NCI-H1694 (cell line): ENCODE measurements around the gene KCNMA1.

Experiments
- DNase-seq: peaks from one replicate; lab custom pipeline; 2025; lab: John Stamatoyannopoulos, UW

The KCNMA1 gene

DNA sequence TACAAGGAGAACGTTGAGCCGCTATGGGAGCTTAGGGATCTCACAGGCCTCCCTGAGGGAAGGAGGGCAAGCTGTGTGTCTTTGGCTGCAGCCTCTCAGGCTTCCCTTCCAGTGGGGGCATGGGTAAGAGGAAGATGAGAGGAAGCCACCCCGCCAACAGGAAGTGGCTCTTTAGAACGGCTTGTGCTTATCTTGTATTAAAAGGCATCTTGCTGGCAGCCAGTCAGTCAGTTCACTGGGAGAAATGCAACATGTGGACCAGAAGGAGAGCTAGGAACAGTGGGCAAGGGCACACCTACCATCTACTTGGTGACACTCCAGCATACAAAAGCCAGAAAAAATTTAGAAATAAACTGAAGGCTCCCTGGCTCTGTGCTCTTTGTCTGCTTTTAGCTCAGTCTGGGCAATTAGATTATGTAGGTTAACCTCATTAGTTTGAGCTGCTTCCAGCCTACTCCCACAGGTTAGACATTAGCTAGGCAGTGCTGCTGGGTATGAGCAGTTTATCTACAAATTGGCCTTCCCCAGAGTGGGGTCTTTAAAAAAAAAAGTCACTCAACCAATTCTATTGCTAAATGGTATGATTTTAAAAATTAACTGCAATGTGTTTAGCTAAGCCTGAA, 595.9 kb downstream of the KCNMA1 start:
- no peak for DNase-seq

DNA sequence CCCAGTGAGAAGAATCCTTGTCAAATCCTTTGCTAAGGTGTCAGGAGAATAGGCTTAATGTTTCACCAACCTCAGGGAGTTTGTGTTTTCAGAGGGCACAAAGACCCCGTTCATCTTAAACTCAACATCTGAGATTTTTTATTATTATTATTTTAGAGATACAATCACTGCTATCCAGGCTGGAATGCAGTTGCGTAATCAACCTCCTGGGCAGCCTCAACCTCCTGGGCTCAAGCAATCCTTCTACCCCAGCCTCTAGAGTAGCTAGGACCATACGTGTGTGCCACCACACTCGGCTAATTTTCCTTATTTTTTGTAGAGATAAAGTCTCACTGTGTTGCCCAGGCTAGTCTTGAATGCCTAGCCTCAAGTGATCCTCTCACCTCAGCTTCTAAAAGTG, 599.2 kb downstream of the KCNMA1 start:
- no peak for DNase-seq

DNA sequence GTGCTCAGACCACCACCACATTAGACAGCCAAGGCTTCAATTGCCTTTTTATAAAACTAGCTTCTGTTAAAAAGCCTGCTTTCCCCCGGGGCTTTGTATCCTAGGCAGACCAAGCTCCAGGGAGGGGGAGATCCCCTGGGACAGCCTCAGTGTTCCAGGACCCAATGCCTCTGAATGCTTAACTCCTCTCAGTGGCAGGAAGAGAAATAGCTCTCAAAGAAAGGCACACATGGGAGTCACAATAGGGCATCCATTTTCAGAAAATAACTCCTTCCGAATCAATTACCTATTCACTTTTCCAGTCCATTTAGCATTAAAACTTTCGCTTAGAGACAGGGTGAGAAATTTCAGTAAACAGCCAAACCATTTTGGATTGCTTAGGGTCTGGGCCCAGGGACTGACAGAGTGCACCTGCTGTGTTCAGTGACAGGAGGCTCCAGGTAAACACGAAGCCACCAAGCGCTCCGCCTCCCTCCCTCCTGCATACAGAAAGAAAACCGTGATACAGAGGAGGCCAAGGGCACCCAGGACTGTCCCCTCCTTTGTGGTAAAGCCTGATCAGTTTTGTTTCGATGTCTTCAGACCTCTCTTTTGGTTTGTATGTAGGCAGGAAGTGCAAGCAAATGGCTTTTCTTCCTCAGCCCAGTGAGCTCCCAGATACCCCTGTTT, 599.7 kb downstream of the KCNMA1 start:
- DNase-seq = no peak

DNA sequence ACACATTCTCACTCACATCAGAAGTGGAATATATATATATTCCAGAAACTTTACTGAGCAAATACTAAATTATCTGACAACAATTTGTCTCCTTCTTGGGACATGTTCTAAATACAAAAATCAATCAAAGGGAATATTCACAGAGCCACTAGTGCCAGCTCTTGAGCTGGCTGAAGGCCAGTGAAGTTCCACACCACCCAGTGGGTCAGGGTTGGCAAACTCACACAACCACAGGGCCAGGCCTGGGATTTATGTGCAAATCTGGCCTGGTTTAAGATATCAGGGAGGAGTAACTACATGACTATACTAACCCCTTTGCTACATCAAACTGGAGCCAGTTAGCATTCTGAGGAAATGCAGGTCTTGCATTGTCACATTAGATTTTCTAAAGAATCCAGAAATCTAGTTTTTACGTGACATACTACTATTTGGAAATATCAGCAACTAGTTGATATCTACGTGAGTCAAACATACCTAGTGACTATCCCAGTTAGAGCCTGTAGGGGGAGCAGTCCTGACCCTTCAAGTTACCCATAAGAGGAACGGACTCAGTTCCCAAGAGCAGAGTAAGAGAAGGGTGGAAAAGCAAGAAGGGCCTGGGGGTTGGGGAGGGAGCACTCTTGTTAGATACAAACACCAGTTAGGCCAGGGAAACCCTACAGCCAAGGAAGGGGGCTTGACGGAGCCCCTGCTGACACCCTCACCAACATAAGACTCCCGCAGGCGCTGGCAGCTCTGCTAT, 600.4 kb downstream of the KCNMA1 start:
- DNase-seq = peak; percentile 0

DNA sequence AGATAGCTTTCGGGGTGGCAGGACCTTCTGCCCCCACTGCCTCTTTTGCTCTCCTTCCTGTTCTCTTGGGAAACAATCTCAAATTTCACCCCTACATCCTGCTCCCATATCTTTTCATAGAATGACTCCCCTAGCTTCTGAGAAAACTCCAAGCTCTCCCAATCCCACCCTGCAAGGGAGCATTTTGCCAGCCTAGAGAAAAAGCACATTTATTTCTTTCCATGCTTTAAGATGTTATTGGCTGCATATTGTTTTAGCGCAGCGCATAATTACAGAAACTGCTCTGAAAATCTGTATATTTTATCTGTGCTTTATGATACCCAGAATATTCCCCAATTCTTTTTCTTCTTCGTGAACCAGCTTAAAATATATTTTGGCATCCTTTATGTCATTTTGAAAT, 601.3 kb downstream of the KCNMA1 start:
- DNase-seq = no peak

DNA sequence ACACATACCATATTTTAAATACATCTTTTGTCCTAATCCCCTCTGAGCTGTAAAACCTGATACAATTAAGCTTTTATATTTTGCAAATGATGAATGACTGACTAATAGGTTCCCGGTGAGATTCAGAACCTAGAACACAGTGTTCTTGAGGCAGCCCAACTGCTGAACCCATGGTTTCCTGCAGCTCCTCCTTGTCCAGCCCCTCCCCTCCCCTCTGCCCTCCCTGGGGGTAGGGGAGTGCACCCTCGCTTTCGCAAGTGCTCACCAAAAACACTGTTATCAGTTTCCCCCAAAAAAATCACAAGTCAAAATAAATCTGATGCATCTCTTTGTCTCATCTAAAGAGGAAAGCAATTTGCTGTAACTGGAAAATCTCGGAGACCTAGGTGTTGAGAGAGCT, 602.8 kb downstream of the KCNMA1 start:
- DNase-seq = no peak

DNA sequence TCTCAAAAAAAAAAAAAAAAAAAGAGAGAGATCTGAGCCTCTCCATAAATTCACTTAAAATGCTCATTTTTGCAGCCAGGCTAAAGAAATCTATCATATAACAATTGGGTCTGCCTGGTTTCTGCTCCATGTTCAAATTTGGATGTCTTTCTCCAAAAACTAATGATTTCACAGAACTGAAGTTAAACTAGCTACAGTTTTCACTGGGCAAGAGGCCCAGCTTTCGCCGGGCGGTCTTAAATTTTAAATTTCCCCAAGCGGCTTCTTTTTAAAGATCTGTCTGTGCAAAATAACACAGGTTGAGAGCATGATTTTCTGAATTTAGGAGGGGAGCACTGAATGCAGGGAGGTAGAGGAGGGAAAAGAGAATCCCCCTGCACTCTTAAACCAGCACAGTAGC, 603.4 kb downstream of the KCNMA1 start:
- no peak for DNase-seq

DNA sequence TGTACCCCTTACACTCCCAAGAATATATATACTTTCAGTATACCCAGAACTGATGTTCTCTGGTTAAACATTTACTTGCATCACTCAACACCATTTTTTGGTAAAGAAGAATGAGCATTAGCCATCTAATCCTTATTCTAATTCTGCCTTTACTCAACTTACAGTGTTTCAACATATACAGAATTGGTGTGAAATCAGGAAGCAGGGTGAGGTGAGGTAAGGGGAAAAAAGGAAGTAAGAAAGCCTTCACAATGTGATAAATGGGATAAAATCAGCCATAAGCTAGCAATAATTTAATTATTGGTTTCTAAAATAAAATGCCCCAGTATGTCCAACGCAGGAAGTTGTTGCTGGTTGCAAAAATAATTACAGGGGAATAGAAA, 605.4 kb downstream of the KCNMA1 start:
- no peak for DNase-seq

DNA sequence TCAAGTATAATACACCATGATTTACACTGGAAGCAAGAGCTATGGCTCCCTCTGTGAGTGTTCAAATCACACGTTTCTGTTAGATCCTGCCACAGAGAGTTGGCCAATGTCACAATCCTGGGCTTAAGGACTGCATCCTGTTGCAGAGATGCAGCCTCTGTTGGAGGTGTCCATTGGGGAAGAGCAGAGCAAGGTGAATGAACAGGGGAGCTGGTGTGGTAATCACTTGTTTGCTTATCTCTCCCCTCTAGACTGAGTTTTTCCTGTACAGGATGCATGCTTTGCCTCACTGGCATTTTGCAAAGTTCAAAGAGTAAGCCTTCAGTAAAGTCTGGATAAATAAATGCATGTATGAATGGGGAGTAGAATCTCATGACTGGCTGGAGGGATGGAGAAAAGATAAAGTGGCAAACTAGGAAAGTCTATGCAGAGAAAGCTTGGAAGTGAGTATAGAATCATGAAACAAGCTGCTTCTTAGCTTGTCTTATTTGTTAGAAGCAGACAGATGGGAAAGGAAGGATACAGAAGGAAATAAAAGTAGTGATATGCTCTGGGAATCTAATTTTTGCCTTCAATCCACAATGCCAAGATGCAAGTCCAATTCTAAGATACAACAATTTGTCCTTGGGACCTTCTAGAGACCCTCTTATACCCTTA, 605.9 kb downstream of the KCNMA1 start:
- DNase-seq = no peak

DNA sequence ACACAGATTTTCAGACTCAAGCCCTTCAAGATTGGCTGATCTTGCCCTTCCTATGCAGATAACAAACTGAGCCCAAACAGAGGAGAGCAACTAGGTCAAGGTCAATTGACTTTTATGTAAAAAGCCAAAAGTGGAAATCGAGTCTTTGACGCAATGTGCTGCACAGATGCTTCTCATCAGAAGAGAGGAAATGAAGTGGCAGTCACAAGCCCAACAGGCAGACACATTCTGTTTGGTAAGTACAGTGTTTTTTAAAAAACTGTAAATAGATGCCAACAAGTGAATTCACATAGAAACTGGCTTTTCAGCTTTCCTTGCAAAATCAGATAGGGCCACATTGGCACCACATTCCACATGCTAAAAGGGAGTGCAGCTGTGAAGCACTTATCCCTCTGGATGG, 606.6 kb downstream of the KCNMA1 start:
- DNase-seq = no peak

DNA sequence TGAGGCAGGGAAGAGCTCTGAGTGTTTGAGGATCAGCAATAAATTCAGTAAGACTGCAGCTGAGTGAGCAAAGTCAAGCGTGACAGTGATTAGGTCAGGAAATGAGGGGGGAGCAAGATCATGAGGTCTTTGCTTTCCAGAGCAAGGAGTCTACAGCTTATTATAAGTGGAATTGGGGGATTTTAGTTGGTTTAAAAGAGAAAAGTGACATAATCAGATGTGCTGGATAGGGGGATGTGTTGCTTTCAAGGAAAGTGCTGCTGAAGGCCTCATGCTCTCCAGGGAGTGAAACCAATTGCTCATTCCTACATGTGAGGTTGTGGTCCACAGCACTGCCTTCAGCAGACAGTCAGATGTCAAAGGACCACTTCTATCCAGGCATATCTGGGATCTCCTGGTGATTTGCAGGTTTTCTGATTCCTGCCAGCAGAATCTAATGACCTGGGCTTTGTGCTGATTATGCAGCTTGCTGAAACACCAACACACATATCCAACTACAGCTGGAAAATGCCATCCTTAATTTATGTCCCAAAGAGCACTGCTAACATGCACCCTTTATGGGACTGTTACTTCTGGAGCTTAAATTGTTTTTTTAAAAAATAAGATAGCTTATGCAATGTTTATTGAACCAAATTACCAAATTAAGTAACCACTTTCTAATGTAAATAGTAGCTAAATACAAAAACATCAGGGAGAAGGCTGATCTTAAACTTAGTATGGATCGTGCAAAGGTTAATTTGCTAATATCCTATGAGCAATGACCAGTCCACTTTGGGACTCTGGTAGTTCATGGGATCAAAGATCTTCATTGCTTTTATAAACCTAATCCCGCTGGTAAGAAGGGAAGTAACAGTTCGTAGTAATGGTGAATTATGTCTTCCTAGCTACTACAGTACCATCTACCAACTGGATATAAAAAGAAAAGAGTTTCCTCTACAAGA, 607.6 kb downstream of the KCNMA1 start:
- DNase-seq = no peak

DNA sequence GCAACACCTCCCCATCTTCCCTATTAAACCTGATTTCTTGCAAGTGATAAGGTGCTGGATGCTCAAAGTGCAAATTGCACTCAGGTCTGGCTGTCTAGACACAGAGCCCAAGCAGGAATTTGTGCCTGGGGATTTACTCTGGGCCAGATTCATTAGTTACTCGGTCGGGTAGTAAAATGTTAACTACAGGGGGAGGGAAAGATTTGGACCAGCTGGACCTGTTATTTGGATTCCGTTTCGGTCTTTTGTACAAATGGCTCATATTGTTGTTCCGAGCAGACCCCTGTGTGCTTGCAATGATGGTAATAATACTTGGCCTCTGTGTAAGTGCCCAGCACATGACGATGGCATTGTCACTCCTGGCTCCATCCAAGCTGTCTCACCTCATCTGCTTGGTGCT, 609.6 kb downstream of the KCNMA1 start:
- DNase-seq = no peak

DNA sequence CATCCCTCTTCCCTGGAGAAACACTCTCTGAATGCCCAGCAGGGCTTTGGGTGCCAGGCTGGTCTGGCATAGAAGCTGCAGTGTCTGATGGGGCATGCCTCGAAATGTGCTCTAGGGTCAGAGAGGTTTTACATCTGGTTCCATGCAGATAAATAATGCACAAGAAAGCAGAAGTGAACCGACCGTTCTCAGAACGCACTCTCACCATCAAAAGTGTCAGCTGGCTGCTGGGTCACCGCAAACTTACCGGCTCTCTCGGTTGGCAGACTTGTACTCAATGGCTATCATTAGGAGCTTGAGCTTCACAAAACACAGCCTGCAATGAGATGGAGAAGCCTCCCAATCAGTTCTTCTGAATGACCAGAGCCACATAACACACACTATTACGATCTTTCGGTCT, 610.0 kb downstream of the KCNMA1 start:
- no peak for DNase-seq

DNA sequence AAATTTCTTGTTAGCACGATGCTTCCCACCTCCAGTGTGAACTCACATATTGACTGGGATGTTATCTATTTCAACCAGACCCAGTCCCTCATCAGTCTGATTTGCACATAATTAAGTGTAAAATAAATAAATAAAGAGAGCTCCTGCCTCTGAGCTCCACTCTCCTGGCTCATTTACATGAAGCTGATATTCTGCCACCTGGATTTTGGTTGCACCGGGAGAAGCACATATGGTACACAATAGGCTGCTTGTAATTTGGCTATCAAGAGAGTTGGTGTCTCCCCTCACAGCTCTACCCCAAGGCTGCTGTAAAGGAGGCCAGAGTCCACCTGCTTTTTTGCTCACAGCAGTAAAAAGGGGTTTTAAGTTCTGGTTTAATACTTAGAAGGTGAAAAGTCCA, 610.5 kb downstream of the KCNMA1 start:
- DNase-seq = no peak

DNA sequence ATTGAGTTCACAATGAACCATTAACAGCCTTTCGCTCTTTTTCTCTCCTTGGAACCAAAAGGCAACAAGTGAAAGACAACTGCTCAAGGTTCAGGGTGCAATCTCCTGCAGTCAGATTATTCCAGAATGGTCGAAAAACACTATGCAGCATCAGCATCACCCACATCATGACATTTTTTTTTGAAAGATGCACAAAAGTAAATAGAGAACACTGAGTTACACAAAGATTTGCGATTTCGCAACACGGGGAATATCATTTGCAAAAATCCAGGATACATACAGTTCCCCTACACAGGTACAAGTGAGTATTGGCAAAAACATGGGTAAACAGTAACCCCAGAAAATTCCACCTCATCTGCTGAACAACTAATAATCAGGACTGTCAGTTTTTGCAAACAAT, 611.5 kb downstream of the KCNMA1 start:
- no peak for DNase-seq

DNA sequence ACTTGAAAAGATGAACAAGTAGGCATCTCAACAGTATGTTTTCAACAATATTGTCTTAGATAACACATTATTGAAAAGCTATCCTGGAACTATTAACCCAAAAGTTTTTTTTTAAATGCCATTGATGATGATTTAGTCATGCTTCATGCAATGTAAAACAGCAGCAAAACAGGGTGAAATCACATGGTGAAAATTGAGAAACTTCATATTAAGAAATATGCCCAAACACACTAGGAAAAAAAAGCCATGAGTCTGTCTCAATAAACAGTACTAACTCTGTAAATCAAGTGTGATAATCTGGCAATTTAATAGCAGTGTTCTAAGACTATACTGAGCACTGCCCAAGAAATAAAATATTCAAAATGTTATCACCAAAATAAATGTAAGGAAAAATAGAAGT, 613.1 kb downstream of the KCNMA1 start:
- DNase-seq = no peak

DNA sequence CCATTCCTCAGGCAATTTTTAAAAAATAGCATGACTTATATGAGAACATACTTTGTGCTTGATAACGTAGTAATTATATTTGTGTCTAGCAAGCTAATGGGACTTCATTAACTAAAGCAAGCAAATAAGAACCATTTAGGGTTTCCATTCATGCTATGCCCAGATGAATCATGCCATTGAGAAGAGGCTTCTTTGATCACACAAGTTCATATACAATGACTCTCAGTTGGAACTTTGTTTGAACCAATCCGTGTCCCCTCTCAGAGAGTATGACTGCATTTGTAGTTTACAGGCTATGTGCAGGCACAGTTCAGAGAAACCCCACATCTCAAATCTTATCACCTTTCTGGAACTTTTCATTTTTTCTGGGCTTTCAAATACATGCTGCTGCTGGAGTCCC, 614.2 kb downstream of the KCNMA1 start:
- no peak for DNase-seq

DNA sequence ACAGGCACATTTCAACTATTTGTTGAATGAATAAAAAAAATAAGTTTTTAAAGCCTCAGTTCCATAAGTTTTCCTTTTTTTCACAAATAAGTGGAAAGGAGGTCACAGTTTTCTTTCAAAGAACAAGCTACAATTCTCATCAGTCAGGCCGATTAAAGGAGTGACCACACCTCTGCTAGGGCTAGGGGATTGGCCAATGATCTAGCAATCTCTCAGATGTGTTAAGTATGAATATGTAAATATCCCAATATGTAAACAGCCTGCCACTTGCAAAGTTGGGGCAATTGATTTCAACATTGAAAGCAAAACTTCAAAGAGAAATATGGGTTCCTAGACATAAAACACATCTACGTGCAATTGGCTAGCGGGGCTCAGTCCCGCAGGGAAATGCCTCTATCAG, 614.9 kb downstream of the KCNMA1 start:
- no peak for DNase-seq

DNA sequence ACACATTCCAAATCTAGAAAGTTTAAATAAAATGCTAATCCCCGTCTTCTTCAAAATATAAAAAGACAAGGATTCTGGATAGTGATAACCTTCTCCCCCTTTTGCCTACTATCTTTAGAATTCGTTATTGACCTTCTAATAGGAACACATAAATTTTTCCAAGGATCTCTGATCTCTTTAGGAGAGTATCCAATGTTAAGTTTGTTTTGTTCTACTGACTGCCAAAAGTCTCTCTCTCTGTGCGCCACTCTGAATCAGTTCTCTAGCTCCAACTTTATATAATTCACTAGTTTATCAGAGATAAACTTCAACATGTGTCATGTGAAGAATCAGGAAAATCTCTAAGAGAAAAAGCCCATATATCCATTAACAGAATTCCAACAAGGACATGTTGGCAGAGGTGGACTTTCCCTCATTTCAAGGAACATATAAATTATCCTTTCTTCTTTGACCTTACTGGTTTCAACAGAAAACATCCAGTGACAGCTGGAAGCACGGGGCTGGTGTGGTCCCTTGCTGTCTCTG, 615.6 kb downstream of the KCNMA1 start:
- no peak for DNase-seq

DNA sequence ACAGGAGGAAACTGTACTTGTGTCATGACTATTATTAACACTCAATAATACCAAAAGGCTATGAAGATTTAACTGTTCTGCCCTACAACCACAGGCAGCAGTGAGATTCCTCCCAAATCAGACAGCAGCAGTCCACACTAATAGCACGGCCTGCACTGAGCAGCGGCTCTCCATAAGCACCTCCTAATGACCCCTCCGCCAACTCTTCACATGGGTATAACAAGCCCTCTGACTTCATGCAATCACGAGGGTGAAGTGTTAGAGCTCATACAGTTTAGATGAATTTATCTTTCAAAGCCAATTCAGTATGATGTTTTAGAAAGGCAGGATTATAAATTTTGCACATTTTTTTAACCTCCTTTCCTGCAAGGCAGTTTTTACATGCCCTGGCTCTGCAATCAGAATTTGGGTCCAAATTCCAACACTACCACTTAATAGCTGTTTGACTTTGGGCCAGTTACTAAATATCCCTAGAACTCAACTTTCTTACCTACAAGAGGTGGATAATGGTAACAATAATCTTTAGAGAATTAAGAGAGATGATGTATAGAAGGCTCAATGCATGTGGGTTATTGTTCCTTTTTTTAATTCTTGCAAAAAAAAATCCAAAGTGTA, 617.1 kb downstream of the KCNMA1 start:
- DNase-seq = no peak

DNA sequence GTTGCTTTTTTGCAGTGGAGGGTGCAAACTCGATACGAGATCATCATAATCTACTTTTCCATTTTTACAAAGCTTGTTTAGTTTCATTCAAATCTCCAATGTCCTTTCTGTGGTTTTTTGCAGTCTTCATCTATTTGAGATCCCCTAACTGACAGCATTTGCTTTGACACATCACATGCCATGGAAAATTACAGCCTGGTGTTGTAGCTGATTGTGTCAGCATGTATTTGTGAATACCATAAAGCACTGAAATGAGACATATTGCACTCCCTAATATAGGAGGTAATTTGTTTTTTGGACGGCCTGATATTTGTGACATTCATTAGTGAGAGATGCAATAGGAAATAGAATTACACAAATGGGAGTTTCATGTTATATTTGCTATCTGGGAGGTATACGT, 620.8 kb downstream of the KCNMA1 start:
- no peak for DNase-seq
